NCI-H69 (cell line): Measurements from ENCODE around the gene ACSS3.
"Not testable (repeated sequence)": the region's sequence is repeated elsewhere in the genome, so short reads cannot be mapped to it uniquely, and the experiment has no call there.

Experiments used
- DNase-seq: peaks from one replicate; lab custom pipeline; 2025; lab: John Stamatoyannopoulos, UW

ACSS3 gene

DNA sequence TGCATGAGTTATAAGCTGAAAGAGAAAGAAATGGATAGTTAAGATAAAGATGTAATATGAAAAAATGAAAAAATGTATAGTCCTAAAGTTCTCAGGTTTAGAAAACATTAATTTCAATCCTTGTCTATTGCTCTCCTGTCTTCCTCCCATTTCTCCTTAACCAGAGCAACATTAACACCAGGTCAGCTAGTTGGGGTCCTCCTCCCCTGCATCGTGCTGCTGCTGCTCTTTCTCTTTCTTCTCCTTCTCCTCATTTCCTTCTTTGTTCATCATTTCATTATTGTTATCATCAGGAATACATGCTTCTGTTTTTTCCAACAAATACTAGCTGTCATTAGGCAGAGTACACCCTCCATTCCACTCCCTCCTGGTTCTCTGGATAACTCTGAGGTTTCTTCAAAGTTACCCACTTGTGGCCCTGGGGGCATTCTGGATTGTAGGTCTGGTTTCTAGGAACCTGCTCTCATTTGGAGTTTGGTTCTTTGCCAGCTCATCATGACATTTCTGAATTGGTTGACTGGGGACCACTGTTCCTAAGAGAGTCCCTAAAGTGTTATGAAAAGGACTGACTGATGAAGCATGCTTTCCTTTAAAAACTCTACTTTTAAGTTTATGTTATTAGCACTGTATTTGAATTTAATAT lies 17.0 kb downstream of the ACSS3 start:
- DNase-seq: no peak

DNA sequence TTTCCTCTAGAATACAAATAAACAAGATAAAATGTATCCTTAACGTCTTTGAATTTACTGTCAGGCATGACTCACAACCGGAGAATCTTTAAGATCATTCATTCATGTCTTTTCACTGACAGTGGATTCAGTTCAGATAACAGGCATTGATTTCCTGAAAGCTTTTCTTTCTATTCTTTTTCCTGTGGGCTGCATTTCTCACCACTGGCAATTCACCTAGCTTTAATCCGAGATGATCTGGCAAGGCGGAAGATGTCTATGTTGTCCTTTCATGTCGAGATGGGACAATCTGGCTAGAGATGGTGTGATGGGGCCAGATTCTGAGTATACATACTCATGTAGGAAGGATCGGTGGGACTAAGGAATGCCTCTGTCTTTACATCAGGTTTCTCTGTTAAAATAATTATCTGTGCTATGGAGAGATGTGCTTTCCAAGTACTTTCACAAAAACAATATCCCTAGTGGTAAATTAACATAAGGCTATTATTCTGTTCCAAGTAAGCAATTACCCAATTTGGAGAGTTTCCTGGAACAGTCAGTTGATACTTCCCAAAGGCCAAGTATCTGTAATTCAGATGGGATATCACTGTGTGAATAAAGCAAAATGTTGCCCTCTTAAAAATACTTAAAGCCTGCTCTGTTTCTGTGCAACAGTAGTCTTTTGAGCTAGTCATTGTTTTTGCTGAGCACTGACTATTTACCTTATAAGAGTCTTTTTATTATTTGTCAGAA lies 17.8 kb downstream of the ACSS3 start:
- peak; percentile 25 for DNase-seq

DNA sequence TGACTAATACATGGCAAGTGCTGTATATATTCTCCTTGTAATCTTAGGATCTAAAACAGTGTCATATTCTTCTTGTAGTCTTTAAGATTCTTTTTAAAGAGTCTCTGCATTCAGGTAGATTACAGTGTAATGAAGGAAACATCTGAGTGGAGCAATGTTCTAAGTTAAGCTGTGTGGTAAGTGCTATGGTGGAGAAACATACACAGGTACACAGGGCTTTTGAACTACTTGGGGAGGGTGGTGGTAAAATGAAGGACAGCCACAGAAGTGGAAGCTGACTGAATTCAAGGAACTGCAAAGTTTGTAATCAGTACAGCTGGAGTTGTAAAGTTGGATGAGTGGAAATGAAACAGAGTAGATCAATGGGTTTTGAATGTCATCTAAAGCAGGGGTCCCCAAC lies 27.8 kb downstream of the ACSS3 start:
- no peak for DNase-seq

DNA sequence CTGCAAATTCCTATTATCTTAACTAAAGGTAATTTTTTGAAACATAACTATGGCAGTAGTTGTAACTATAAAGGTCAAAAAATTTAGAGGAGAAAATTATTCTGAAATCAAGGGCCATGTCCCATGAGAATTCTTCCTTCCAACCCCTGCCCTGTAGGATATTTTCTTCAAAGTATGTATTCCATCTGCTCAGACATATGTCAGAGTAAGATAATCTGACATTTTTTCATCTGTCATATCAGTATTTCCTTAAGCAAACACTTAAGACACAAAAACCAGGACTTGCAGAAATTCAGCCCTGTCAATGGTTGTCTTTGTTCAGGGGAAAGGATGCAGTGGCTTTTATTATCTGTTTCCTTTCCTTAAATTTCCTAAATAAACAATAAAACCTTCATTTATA lies 36.3 kb downstream of the ACSS3 start:
- DNase-seq: peak; percentile 78

DNA sequence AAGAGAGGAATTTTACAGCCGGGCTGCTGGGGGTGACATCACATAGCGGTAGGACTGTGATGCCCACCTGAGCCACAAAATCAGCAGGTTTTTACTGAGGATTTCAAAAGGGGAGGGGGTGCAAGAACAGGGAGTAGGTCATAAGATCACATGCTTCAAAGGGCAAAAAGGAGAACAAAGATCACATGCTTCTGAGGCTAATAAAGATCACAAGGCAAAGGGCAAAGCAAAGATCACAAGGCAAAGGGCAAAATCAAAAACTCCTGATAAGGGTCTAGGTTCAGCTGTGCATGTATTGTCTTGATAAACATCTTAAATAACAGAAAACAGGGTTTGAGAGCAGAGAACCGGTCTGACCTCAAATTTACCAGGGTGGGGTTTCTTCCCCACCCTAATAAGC lies 41.2 kb downstream of the ACSS3 start:
- not testable (repeated sequence) for DNase-seq

DNA sequence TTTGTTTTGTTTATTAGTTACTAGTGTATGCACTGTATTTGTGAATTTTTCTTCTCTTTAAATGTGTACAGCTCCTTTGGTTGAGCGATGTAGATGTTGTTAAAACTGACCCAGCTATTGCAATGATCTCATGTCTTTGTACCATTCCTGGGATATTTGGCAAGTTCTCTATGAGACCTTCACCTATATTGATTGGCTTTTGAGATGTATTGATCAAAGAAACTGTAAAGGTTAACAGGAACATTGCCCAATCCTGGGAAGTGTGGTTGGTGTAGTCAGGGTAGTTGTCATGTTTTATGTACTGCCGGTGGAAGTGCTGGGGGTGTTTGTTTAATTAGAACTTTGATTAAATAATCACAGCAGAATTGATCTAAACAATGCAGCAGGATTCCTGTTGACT lies 43.1 kb downstream of the ACSS3 start:
- DNase-seq: no peak

DNA sequence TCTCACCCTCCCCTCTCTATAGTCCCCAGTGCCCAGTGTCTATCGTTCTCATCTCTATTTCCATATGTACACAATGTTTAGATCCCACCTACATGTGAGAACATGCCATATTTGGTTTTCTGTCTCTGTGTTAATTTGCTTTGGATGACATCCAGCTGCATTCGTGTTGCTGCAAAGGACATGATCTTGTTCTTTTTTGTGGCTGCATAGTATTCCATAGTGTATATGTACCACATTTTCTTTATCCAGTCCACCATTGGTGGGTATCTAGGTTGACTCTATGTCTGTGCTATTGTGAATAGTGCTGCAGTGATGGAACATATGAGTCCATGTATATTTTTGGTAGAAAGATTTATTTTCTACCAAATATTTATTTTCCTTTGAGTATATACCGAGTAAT lies 45.7 kb downstream of the ACSS3 start:
- DNase-seq: no peak

DNA sequence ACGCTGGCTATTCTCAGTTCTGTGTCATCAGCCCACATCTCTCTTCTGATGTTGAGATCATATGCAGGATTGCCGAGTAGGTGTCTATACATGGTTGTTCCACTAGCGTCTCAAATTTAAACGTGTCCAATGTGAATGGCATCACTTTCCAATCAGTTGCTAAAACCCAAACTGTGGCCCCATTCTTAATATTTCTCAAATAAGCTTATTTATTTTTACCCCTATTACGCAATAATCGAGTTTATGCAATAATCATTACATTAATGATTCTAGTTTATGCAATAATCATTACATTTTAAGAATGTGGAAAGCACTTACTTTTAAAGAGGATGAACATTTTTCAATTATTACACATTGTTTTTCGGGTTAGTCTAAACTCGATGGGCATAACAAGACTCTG lies 47.8 kb downstream of the ACSS3 start:
- DNase-seq: no peak

DNA sequence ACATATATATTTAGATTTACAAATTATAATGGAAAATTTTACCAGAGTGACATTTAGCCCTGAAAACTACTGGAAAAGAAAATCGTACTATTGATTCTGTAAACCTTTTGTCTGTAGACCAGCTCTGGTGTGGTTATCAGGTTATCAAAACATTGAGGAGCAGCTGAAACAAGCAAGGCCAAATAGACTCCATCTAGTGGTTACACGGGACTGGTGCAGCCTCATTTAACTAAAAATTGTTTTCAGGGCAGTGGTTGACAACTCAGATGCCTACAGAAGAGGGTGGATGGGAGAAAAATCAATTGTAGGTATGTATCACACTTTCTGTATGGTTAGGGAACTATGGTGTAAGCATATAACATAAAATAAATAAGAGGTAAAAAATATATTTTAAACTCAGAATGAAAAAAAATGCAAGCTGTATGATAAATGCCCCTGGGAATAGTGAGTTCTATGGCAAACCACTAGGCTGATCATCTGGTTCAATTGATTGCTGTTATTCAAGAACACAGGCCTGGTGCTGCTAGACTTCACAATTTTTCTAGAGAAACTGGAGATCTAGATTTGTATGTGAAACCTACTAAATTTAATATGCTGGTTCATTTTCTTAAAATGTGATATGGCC lies 51.2 kb downstream of the ACSS3 start:
- peak; percentile 85 for DNase-seq

DNA sequence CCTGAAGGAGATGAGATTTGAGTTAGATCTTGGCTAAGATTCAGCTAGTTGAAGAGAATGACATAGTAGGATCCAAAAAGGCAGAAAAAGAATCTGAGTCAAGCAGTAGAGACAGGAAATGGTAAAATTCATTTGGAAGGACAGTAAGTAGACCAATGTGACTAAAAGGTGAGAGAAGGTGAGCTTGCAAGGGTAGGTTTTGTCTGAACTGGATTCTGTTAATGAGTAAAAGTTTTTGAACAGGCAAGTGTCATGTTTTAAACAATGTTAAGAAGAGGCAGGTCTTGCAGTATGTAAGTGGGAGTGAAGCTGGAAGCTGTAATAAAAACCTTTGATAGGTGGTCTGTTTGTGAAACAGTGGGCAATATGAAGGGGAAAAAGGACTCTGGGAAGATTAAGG lies 58.6 kb downstream of the ACSS3 start:
- no peak for DNase-seq

DNA sequence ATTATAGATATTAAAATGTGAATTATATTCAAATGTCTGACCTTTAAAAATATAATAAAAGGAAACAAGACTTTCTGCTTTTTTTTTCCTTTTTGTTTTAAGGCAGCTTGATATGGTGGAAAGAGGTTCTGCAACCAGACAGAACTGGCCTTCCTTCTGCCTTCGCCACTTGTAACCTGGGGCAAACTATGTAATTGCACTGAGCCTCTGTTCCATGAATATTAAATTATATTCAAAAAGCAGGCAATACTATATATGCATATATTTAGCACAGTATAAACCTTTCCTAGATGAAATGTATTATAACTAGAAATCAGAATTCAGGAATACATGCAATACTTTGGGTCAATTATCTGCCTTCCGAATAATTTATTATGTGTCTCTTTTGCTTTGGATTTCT lies 59.9 kb downstream of the ACSS3 start:
- DNase-seq: no peak

DNA sequence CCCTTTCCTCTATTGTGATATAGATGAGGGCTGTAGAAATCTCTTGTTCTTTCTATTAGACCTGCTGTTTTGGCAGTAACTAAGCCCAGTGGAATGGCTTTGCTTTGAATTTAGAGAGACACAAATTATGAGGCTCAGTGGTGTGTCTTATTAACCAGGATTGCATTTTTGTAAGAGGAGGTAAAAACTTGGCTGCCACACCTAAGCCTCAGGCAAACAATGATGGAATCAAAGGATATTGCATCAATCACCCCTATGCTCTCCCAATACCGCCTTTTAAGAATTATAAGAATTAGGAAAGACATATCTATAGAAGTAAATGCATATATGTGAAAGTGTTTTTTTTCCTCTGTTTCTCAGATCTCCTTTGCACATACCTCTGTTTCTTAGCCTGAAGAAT lies 63.3 kb downstream of the ACSS3 start:
- DNase-seq: peak; percentile 81

DNA sequence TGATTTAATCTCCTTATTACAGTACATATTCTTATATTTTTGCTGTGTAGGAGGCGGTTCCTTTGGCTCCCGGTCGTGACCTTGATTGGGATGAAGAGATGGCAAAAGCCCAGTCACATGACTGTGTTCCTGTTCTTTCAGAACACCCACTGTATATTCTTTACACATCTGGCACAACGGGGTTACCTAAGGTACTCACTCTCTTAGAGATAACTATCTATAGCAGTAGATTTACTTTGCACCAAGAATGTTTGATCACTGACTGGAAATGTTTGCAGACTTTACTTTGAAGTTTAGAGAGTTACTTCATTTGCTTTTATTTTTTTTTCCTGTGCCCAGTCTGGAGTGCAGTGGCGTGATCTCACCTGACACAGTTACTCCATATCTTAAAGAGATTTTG lies 65.2 kb downstream of the ACSS3 start:
- DNase-seq: peak; percentile 67

DNA sequence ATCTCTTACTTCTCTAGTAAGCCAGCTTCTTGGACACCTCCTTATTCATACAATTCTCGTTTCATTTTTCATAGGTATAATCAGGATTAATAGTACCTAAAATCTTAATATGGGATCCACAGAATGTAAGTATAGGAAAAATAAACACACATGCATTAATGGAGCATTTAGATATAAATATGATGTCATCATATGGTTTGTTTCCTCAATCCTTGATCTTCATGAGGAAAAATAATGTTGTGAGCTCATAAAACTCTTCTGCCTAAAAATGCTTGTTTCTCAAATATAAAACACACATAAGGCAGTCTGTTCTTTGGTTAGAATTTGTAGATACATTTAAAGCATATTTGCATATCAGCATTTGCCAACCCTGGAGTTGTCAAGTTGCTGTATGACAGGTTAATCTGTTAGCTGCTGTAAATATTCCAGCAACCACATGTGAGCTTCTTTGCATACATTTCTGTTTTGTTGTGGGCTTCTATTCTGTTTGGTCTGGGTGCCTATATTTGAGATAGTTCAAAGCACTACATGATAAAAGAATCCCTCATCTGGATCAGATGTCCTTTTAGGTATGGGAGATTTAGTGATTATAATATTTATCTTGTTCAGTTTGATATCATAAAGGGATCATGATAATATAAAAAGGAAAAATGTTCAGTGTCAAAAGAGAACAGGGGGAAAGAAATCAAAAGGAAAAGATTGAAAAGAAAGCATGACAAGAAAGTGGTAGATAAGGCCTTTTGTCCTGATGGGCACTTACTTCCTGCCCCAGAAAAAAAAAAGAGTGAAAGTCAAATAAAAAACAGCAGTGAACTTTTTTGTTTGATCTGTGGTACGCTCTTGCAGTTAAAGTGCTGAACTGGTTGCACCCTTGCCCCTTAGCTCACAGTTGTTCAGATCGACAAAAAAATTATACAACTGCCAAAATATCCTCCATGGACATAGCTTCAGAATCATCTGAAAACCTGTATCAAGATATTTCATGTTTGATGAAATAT lies 68.6 kb downstream of the ACSS3 start:
- no peak for DNase-seq

DNA sequence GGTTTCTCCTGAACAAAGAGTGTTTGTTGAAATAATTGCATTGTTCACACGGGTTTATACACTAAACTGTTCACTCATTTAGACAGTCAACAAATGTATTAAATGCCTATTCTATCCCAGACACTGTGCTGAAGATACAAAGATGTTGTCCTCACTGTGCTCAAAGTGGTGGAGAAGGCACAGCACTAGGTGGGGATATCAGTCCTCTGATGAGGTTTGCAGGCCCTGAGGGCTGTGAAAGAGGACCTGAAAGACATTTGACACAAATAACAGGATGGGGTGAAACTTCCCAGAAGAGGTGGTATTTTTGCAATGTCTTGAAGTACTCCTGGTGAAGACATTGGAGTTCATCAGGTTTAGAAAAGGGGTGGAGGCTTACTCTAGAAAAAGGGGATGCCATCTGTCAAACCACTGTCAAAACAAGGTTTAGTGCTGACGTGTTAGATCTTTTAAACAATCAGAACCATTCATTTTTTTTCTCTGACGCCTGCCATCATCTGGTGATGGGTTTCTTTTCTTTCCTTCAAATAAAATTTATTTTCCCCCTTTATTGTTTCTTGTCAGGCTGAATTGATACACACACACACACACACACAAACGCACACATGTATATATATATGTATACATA lies 69.5 kb downstream of the ACSS3 start:
- DNase-seq: peak; percentile 68

DNA sequence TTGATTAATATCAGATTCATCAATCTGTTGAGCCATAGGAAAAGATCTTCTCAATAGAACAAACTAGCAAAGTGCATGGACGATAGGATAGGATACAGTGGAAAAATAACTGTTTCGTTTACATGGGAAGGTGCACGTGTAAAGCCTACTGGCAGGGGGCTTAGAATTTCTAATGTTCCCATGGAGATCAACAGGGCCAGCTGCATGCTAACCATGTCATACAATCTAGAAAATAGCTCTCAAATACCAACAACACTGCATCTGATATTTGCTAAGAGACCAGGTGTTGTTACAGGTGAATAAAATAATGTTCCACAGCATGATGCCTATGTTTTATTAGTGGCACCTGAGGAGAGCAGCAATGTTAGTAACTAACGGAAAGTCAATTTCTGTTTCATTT lies 72.5 kb downstream of the ACSS3 start:
- peak; percentile 96 for DNase-seq

DNA sequence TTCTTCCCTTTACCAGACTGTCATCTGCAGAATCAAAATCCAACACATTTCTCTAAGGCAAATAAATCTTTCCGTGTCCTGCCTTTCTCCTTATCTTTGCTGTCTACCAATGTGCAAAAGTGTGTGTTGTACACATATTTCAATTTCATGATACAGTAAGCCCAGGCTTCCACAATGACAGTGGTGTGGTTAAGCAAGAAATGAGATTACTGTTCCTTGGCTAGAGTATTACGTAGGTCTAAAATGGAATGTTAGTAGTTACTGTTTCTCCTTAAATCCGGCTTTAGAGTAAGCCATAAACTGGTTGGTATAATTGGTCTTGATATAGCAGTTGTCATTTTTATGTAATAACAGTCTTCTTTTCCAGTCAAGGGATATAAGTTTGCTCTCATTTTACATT lies 82.0 kb downstream of the ACSS3 start:
- no peak for DNase-seq

DNA sequence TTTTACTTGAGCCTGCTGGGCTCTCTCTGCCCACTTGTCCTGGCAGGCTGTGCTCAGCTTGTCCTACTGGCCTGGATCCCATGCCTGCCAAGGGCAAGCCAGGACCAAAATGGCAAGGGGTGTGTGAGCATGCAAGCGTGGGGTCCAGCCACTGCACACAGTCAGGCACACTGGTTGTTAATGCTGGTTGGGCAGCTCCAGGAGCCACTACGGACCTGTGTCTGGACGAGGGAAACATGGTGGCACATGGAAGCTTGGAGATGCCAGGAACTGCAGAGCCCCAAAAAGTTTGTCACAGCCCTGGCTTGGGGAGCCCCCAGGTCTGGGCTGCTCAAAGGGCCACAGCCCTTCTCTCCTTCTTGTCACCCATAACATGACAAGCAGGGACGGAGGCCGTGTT lies 83.8 kb downstream of the ACSS3 start:
- no peak for DNase-seq

DNA sequence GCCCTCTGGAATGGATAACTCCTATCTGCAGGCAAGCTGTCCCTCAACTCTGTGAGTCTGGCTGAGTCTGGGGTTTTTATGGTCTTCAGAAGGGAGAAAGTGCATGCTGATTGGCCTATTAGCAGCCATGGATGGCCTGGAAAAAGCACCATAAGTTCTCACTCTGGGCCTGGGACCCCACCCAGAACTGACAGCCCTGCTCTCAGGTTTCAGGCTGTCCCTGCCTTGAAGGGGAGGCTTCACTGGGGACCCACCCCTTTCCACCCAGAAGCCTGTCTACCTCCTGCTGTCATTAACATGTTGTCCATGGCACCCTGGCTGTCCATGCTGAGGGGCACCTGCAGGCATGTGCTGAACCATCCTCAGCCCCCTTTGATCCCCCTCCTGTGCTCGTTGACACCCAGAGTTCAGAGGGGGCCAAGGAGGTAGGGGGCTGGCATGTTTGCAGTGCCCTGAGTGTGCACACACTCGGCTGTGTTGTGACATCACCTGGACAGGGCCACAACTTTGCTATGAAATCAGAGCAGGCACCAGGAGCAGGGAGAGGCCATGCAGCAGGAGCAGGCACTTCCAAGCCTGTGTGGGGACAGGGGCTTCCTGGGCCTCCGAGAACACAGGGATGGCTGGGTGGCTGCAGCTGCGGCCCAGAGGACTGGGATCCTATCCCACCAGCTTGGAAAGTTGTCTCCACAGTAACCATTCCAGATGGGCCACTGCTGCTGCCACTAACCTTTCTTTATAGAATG lies 84.7 kb downstream of the ACSS3 start:
- DNase-seq: no peak

DNA sequence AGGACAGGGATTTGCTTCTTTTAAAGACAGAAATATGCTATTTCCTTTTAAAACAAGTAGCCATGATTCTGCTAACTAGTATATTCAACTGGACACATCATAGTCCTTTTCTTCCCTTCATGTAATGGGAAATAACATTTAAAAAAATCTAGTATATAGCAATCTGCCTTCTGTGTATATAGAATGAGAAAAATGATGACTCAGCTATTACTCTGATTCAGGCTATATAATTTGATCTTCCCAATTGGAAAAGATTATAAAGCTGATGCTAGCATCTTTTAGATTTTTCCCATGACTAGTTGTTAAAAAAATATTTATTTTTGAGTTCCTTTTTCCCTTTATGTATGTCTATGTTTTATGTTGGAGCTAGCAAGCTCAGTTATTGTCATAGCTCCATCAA lies 86.9 kb downstream of the ACSS3 start:
- DNase-seq: no peak

DNA sequence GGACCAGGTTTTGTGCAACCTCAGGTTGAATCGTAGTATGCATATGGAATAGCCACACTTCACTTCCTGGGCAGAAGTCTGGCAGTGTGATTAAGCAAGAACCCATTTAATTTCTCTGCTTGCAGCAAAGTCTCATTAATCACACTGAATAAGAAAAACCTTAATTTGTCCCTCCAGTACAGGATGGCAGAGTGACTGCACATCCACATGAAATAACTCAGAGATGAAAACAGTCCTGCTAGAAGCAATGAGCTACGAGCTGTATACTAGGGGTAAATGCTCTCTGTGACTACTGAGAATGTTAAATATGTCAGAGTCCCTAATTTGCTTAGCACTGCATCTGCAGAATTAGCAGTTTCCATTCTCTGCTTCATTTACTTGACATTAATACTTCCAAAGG lies 88.9 kb downstream of the ACSS3 start:
- DNase-seq: no peak
